Panc1 (cell line): ENCODE data around the gene MAP2K7. TPM values are rescaled to one million over a fixed set of nuclear protein-coding genes. Genes with fewer than 3 reads are reported as not detected.

Experiments used
- ATAC-seq: fragments of 200-7000 bp; cut with Tn5 transposase; 2 replicates; pipeline ENCODE4 v1.9.1; 2020; ENCODE audit warnings: mild to moderate bottlenecking, moderate library complexity
- BruUV-seq: library from RNA; stranded (reverse); fragments of 400-500 nt; replicated peaks from 2 replicates; lab custom pipeline; 2021; lab: Mats Ljungman, UMichigan
- CTCF ChIA-PET: fragments of 300-600 bp; sonication (Branson Sonifier 250); formaldehyde crosslinking; loops from one replicate; lab custom pipeline; 2022; ENCODE audit warnings: antibody characterized with exemption; lab: Charles Lee
- POLR2A ChIA-PET: fragments of 300-600 bp; sonication (Branson Sonifier 250); formaldehyde crosslinking; loops from one replicate; lab custom pipeline; 2022; ENCODE audit warnings: antibody characterized with exemption; lab: Charles Lee
- DNase-seq: peaks from one replicate; pipeline ENCODE4 v3.0.0-alpha.2; 2010; ENCODE audit warnings: low read depth, low spot score
- H3K27ac ChIP-seq: 2 replicates; pipeline ENCODE4 v1.5.1; 2011; ENCODE audit warnings: mild to moderate bottlenecking, low read length, inconsistent platforms
- H3K27me3 ChIP-seq: fragments of 200-500 bp; sonication (Bioruptor generic); 2 replicates; pipeline ENCODE4 v1.6.0; 2014; ENCODE audit warnings: low read length, inconsistent platforms; ENCODE audit not compliant: control insufficient read depth, insufficient read depth
- H3K36me3 ChIP-seq: fragments of 200-500 bp; sonication (Bioruptor generic); 2 replicates; pipeline ENCODE4 v1.5.1; 2014; ENCODE audit warnings: inconsistent platforms, mild to moderate bottlenecking, low read length, moderate library complexity; ENCODE audit not compliant: control insufficient read depth, insufficient read depth
- H3K4me1 ChIP-seq: 2 replicates; pipeline ENCODE4 v1.5.1; 2011; ENCODE audit warnings: inconsistent platforms, mild to moderate bottlenecking, low read length, moderate library complexity; ENCODE audit not compliant: control insufficient read depth, insufficient read depth
- H3K4me3 ChIP-seq, 2 experiments: 2 replicates each; pipeline ENCODE4 v1.5.1; 2011 to 2012; ENCODE audit warnings: low read depth in 2 of 2, low read length in 2 of 2, mild to moderate bottlenecking in 2 of 2, inconsistent platforms in 1 of 2, moderate library complexity in 1 of 2
- H3K9me3 ChIP-seq: fragments of 200-500 bp; sonication (Bioruptor generic); 2 replicates; pipeline ENCODE4 v1.5.1; 2014; ENCODE audit warnings: low read depth, mild to moderate bottlenecking, inconsistent platforms, low read length, moderate library complexity; ENCODE audit not compliant: control insufficient read depth, insufficient read depth
- POLR2AphosphoS5 ChIP-seq: IDR thresholded peaks from 2 replicates; pipeline ENCODE4 v1.6.1; 2012; ENCODE audit warnings: mild to moderate bottlenecking, low read depth, low read length, moderate library complexity
- SIN3A ChIP-seq: IDR thresholded peaks from 2 replicates; pipeline ENCODE4 v1.6.1; 2012; ENCODE audit warnings: low read depth, mild to moderate bottlenecking, low read length, moderate library complexity, borderline replicate concordance; ENCODE audit not compliant: insufficient read depth
- TCF7L2 ChIP-seq: IDR thresholded peaks from 2 replicates; pipeline ENCODE4 v1.6.1; 2011; ENCODE audit warnings: mild to moderate bottlenecking, low read depth, low read length, inconsistent platforms
- in situ Hi-C: cut with HindIII; loops from 2 replicates; pipeline ENCODE4 v1.10.0; 2016; ENCODE audit warnings: low sequenced_read_pairs, low pct_unique_long_range_greater_than_20kb
- intact Hi-C: fragments of 100-400 bp; cut with micrococcal nuclease; formaldehyde crosslinking; loops from one replicate; pipeline ENCODE4 v1.10.0; 2022; ENCODE audit not compliant: unreplicated experiment
- total RNA-seq: library from RNA; stranded (reverse); gene quantifications from one replicate; pipeline ENCODE4 v1.2.1, GENCODE V29; 2021; ENCODE audit not compliant: unreplicated experiment
- TF ChIP-seq, protein P1 (sequence below): fragments of 450-650 bp; IDR thresholded peaks from 2 replicates; pipeline ENCODE4 v1.5.1; 2017; ENCODE audit warnings: mild to moderate bottlenecking
- TF ChIP-seq, protein P2 (sequence below), 2 experiments: IDR thresholded peaks; 2 replicates each; pipeline ENCODE4 v1.6.1; 2011 to 2012; ENCODE audit warnings: low read depth in 2 of 2, control low read depth in 1 of 2, low read length in 1 of 2, mild to moderate bottlenecking in 1 of 2, moderate library complexity in 1 of 2; ENCODE audit not compliant: insufficient read depth in 1 of 2

The MAP2K7 gene
- total RNA-seq, 1 experiment from 2014 or later = 32.9 TPM

DNA sequence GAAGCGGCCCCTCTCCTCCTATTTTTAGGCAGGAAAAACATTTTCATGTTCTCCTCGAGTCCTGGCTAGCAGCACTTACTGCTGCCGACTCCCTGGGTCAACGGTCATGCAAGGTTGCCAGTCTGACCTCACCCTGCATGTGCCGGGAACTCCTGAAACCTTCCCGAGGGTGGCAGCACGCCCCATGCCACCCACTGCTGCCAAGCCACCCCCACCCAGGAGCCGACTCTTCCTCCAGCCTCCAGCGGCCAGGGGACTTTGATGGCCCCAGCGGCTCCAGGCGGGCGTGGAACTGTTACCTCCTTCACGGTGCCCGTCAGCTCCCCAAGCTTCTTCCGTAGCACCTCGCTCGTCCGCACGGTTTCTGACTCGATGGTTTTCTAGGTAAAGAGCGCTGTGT, 31.1 kb downstream of the MAP2K7 start:
- intact Hi-C loops = no loop called here
- ChIA-PET POLR2A (no interaction called here), CTCF (interaction anchor here (0.6 to 0.7 kb wide), 2 partner anchors 49 to 712 kb away, joined by 6 to 8 read pairs; no protein-coding TSS in a partner anchor)
- DNase-seq = no peak
- TF ChIP-seq, protein P1, sequence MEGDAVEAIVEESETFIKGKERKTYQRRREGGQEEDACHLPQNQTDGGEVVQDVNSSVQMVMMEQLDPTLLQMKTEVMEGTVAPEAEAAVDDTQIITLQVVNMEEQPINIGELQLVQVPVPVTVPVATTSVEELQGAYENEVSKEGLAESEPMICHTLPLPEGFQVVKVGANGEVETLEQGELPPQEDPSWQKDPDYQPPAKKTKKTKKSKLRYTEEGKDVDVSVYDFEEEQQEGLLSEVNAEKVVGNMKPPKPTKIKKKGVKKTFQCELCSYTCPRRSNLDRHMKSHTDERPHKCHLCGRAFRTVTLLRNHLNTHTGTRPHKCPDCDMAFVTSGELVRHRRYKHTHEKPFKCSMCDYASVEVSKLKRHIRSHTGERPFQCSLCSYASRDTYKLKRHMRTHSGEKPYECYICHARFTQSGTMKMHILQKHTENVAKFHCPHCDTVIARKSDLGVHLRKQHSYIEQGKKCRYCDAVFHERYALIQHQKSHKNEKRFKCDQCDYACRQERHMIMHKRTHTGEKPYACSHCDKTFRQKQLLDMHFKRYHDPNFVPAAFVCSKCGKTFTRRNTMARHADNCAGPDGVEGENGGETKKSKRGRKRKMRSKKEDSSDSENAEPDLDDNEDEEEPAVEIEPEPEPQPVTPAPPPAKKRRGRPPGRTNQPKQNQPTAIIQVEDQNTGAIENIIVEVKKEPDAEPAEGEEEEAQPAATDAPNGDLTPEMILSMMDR = no peak
- TF ChIP-seq, protein P2, sequence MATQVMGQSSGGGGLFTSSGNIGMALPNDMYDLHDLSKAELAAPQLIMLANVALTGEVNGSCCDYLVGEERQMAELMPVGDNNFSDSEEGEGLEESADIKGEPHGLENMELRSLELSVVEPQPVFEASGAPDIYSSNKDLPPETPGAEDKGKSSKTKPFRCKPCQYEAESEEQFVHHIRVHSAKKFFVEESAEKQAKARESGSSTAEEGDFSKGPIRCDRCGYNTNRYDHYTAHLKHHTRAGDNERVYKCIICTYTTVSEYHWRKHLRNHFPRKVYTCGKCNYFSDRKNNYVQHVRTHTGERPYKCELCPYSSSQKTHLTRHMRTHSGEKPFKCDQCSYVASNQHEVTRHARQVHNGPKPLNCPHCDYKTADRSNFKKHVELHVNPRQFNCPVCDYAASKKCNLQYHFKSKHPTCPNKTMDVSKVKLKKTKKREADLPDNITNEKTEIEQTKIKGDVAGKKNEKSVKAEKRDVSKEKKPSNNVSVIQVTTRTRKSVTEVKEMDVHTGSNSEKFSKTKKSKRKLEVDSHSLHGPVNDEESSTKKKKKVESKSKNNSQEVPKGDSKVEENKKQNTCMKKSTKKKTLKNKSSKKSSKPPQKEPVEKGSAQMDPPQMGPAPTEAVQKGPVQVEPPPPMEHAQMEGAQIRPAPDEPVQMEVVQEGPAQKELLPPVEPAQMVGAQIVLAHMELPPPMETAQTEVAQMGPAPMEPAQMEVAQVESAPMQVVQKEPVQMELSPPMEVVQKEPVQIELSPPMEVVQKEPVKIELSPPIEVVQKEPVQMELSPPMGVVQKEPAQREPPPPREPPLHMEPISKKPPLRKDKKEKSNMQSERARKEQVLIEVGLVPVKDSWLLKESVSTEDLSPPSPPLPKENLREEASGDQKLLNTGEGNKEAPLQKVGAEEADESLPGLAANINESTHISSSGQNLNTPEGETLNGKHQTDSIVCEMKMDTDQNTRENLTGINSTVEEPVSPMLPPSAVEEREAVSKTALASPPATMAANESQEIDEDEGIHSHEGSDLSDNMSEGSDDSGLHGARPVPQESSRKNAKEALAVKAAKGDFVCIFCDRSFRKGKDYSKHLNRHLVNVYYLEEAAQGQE (IDR thresholded peaks at IDR 0.05; ENCODE audit: insufficient read depth in 1 of 2, low read depth in 2 of 2, low read length in 1 of 2) = no peak
- TF ChIP-seq SIN3A = no peak
- no peak for TF ChIP-seq POLR2AphosphoS5
- TF ChIP-seq TCF7L2 = no peak
- Histone ChIP-seq H3K27me3 (no peaks in the 10 kb centered on the region), H3K36me3 (no peaks in the 10 kb centered on the region; the same call in 1 of the 2 replicates), H3K27ac (no peak overlapping the region), H3K4me3 (no peak overlapping the region), H3K4me1 (peaks cover 9% of the 10 kb centered on the region), H3K9me3 (no peaks in the 10 kb centered on the region)
- no TSS peak for BruUV-seq
- no peak for ATAC-seq
- in situ Hi-C loops = no loop called here

DNA sequence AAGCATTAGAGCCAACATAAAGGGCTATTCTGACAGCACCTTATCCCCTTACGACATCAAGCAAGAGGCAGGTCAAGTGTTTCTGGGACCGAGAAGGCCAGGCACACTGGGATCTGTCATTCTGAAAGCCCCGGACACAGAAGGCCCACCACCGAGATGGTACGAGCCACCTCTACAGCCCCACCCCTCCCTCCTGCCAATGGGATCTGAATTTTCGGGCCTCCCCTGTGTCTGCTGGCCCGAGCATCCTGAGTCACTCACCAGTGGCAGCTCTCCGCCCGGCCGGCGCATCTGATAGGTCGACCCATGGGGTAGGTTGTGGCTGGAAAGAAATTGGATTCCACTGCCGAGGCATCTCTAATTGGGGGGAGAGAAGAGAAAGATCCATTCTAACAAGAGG, 37.2 kb downstream of the MAP2K7 start:
- Histone ChIP-seq H3K27ac (no peak overlapping the region), H3K27me3 (no peaks in the 10 kb centered on the region), H3K9me3 (no peaks in the 10 kb centered on the region), H3K4me3 (no peak overlapping the region), H3K4me1 (no peaks in the 10 kb centered on the region), H3K36me3 (peaks cover 4% of the 10 kb centered on the region)
- in situ Hi-C loops (no loop called here), intact Hi-C loops (no loop called here)
- DNase-seq = no peak
- ATAC-seq = no peak
- no TSS peak for BruUV-seq
- ChIA-PET POLR2A (no interaction called here), CTCF (interaction anchor here (0.6 kb wide), 2 partner anchors 22 to 184 kb away, joined by 3 read pairs; no protein-coding TSS in a partner anchor)
- TF ChIP-seq TCF7L2 (no peak), SIN3A (no peak), POLR2AphosphoS5 (no peak)
- TF ChIP-seq, protein P1 = no peak
- TF ChIP-seq, protein P2 (IDR thresholded peaks at IDR 0.05; ENCODE audit: insufficient read depth in 1 of 2, low read depth in 2 of 2, low read length in 1 of 2) = no peak
